Stimulated activated CD8-positive, alpha-beta memory T cell treated with anti-CD3 and anti-CD28 coated beads, Interleukin-12 subunit alpha, Interleukin-12 subunit beta, amount 100 ng/mL, for 24 hours (primary cell): ENCODE measurements around the gene KCTD20.

Experiments used
- DNase-seq: peaks from one replicate; pipeline ENCODE4 v3.0.0-alpha.2; 2020; ENCODE audit errors: extremely low read depth

KCTD20 gene

GRCh38 chr6:36536873-36537547 lies 94.2 kb downstream of the KCTD20 start:
- DNase-seq: no peak

DNA sequence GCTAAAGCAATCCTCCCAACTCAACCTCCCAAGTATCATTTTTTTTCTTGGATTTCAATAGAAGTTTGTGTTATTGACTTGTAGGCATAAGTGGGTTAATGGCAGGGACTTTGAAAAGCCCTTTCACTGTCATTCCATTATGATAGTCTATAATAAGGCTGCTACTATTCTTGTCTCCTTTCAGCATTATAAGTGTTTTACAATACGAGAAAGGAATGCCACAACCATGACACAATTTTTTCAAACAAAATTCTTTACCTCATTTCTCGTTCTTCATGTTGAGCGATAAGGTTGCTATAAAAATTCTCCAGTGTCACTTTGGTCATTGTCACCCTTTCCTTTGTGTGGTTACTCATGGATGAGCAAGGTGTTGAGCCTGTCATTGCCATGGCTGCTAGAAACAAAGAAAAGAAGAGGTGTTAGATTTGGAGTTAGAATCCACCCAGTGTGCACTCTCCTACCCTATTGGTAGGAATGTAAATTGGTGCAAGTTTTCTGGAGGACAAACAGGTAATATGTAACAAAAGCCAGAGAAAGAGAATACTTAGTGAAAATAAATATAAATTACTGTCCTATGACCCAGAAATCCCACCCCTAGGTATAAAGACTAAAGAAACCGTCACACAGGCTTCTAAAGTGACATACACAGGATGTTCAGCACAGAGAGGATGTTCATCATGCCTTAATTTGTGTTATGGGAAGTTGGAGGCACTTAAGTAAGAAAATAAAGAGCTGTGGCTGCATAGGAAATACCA lies 97.2 kb downstream of the KCTD20 start:
- no peak for DNase-seq
